Activated CD8-positive, alpha-beta memory T cell treated with anti-CD3 and anti-CD28 coated beads, Interleukin-2, amount 50 U/mL, for 4 hours (primary cell): ENCODE results near the gene SUN3.

Experiments
- DNase-seq: peaks from one replicate; pipeline ENCODE4 v3.0.0-alpha.2; 2020

The SUN3 gene, protein sequence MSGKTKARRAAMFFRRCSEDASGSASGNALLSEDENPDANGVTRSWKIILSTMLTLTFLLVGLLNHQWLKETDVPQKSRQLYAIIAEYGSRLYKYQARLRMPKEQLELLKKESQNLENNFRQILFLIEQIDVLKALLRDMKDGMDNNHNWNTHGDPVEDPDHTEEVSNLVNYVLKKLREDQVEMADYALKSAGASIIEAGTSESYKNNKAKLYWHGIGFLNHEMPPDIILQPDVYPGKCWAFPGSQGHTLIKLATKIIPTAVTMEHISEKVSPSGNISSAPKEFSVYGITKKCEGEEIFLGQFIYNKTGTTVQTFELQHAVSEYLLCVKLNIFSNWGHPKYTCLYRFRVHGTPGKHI

DNA sequence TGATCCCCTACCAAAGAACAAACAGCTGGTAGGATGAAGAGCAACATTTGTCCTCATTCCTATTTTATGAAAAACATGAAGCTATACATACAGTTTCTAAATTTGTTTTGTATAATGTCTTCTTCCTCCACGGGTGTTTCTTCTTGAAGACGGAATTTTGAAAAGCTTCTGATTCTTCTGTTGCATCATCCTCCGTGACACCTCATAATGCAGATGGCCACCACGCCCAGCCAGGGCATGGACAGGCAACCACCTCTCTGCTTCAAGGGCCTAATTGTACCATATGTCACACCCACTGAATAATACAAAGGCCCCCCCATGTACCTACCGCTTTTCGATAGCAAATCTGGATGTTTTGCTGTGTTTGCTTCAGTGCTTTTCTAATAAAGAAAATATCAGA, at the start of gene SUN3:
SUN3 (minus strand) TSS at position 170 of the 400 bp plus-strand sequence; CDS start at position 1, 169 bp downstream.
- DNase-seq: no peak

DNA sequence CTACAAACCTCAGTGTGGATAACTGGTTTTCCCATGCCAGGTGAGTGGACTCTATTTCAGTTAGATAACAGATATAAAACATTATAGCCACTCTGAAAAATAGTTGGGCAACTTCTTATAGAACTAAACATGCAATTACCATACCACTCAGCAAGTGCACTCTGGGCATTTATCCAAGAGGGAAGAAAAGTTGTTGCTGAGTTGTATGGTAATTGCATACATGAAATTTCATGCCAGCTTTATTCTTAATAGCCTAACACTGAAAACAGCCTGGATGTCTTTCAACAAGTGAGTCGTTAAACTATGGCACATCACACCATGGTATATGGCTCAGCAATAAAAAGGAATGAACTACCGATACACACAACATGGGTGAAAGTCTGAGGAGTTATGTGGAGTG, 49.6 kb upstream of the SUN3 start:
- no peak for DNase-seq

DNA sequence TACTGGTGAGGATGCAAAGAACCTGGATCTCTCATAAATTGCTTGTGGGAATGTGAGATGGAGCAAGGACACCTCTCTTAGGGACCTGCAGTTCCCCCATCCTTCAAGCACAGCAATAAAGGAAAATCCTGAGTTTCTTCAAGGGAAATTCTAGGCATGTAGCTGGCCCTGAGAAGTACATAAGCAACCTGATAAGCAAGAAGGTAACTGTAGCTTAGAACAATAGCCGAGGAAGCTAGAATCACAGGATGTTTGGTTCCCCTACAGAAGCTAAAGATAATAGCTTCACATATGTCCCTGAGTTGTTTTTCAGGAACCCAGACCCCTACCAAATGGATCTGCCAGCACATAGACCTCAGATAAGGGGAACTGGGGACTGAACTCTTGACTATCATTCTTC, 48.5 kb upstream of the SUN3 start:
- no peak for DNase-seq

DNA sequence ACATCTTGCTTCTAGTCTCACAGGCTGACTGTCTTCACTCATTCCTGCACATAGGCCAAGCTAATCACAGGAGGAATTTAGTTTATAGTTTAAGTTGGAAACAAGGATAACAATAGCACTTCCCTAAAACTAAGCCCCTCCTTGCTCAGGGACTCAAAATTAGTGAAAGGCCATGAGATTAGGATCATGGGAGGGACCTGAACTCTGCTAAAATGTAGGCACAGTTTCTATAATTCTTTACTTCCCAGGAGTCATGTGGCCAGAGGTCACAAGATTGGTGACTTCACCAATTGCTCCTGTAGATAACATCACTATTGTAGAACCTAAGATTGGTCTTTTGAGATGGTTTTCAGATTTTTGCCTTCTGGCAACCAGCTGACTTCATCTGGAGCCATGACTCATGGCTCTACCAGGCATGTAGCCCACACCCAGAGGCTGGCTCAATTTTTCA, 45.3 kb upstream of the SUN3 start:
- no peak for DNase-seq

- no peak for DNase-seq
Measured at GRCh38 chr7:48067475-48067874, 38.6 kb upstream of the SUN3 start.

GRCh38 chr7:48063985-48064384, 35.1 kb upstream of the SUN3 start:
- DNase-seq: no peak

GRCh38 chr7:48059706-48060105, 30.8 kb upstream of the SUN3 start:
- no peak for DNase-seq

DNA sequence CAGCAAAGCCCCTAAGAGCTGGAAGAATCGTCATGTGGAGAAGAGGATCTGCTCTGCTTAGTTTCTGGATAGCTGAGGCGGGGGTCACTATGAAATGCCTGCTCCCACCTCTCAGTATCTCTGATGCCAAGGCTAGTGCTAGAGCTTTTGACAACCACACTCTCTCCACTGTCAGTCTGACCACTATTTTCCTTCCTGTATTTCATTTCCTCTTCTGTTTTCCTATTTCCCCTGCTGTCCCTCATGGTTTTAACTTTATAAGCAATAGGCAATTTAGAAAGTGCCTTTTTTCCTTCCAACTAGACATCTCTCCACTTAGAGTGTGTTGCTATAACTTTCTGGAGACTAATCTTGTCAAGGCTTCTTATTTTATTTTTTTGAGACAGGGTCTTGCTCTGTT, 30.1 kb upstream of the SUN3 start:
- no peak for DNase-seq

DNA sequence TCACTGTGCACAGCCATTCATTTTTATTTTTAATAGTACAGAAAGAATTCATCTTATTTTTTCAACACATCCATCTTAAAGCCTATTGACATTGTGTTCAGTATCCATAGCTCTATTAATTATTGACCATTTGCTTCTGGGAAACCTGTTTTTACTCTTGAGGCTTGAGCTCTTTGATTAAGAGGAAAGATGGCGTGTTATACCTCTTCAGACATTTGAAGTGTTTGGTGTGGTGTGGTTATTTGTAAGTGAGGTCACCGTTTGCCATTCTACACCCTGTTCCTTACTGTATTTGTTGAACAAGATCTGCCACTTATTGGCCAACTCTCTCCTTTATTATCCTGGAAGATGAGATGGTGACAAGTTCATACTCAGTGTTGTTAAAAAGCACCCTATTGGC, 24.8 kb upstream of the SUN3 start:
- no peak for DNase-seq

- DNase-seq: no peak
Measured at GRCh38 chr7:48052748-48053147, 23.8 kb upstream of the SUN3 start.

DNA sequence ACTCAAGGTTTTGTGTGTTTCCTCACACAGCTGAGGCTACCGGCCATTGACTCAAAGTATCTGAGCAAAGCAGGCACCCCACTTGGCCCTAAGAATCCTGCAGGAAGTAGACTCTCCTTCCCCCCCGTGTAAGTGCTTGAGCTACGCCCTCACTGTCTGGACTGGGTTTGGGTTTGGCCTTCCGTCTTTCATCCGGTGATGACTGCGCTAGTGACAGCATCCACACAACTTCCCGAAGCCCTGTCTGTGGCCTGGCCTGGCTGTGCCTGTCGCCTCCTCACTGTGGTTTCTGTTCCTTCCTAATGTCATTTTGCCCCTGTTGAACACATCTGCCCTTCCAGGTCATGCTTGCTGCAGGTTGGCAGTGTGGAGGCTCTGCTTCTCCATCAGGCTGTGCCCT, 20.9 kb upstream of the SUN3 start:
- DNase-seq: no peak

GRCh38 chr7:48048113-48048512, 19.2 kb upstream of the SUN3 start:
- no peak for DNase-seq

GRCh38 chr7:48046458-48046857, 17.6 kb upstream of the SUN3 start:
- DNase-seq: peak; percentile 16

DNA sequence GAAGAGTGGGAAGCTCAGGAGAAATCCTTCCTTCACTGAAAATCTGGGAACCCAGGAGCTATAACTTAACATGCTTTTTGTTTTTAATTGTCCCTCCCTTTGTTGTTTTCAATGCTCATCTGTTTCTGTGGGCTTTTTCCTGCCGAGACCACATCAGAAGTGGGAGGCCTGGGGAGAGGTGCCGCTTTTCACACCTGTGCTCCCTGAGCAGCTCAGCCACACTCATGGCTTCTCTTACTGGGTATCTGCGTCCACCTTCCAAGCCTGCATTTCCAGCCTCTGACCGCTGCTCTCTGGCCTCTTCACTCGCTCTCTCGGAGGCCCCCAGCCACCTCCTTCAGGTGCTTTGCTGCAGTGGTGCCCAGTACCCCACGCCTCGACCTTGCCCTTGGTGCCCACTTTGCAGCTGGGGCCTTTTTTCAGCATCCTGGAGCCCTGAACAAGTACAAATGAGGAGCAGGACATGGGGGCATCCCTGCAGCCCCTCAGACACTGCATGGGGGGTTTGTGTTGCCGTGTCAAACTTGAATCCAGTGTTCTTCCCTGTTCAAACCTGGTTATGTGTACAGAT, 16.4 kb upstream of the SUN3 start:
- DNase-seq: no peak

- DNase-seq: no peak
Measured at GRCh38 chr7:48042636-48043035, 13.7 kb upstream of the SUN3 start.

- DNase-seq: no peak
Measured at GRCh38 chr7:48042216-48042615, 13.3 kb upstream of the SUN3 start.

- DNase-seq: no peak
Measured at GRCh38 chr7:48041653-48041970, 12.7 kb upstream of the SUN3 start.

- no peak for DNase-seq
Measured at GRCh38 chr7:48040944-48041652, 12.2 kb upstream of the SUN3 start.

DNA sequence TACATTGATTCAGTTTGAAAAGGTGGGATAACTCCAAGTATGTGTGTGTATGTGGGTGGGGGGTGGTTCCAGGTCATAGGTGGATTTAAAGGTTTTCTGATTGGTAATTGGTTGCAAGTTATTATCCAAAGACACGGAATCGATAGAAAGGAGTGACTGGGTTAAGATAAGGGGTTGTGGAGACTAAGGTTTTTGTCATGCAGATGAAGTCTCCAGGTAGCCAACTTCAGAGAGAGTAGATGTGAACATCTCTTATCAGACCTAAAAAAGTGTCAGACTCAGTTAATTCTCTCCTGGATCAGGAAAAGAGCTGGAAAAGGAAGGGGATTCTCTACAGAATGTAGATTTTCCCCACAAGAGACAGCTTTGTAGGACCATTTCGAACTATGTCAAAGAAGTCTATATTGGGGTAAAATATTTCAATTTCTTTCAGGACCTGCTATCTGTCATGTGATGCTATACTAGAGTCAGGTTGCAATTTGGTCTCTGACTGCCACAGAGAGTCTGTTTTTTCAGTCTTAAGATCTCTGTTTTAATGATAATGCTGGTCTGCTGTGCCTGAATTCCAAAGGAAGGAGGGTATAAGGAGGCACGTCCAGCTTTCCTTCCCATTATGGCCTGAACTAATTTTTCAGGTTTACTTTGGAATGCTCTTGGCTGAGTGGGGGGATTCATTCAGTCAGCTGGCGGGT, 10.1 kb upstream of the SUN3 start:
- no peak for DNase-seq

GRCh38 chr7:48035967-48036478, 7.1 kb upstream of the SUN3 start:
- DNase-seq: peak; percentile 15

GRCh38 chr7:48035301-48035966, 6.5 kb upstream of the SUN3 start, which contains the start of gene C7orf57:
Gene C7orf57, plus strand, starts transcription at chr7:48035543. Its CDS starts 766 bp downstream, at chr7:48036309.
- peak; percentile 88 for DNase-seq

DNA sequence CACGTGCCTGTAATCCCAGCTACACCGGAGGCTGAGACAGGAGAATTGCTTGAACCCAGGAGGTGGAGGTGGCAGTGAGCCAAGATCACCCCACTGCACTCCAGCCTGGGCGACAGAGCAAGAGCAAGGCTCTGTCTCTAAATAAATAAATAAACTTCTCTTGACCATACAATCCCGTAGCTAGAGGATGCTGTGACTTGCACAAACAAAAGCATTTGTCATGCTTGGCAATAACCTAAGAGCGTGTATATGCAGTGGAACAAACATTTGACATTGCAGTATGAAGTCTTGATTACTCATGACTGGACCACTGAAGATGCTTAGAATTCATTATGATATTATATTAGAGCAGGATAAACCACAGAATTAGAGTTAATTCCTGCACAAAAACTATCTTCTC, 5.0 kb upstream of the SUN3 start:
- DNase-seq: no peak

- no peak for DNase-seq
Measured at GRCh38 chr7:48031111-48031510, 2.2 kb upstream of the SUN3 start.
